ENCODE results near the gene PTPRM.
A peak's percentile ranks its signal among the peaks of the same experiment; 100 is the strongest.

Gene PTPRM

GRCh38 chr18:7615840-7616239, 48.7 kb downstream of the PTPRM start:
- no peak for DNase-seq (ENCODE audit: low read depth)
- no peak overlapping the region for H3K4me3 ChIP-seq (ENCODE audit: low read length)
- no peak for TF ChIP-seq CTCF (conservative IDR thresholded peaks at IDR 0.05; ENCODE audit: low read depth, low read length)

- no peak overlapping the region for H3K4me3 ChIP-seq (ENCODE audit: low read length)
- TF ChIP-seq CTCF (conservative IDR thresholded peaks at IDR 0.05; ENCODE audit: low read depth, low read length) = no peak
- DNase-seq (ENCODE audit: low read depth) = no peak
Observed at GRCh38 chr18:7616661-7617060, 49.5 kb downstream of the PTPRM start.

- peak; percentile 74 for DNase-seq (ENCODE audit: low read depth)
- peak overlapping the region; percentile 1 for H3K4me3 ChIP-seq (ENCODE audit: low read length)
- TF ChIP-seq CTCF (conservative IDR thresholded peaks at IDR 0.05; ENCODE audit: low read depth, low read length) = no peak
Observed at GRCh38 chr18:7617738-7618422, 50.8 kb downstream of the PTPRM start.

- TF ChIP-seq CTCF (conservative IDR thresholded peaks at IDR 0.05; ENCODE audit: low read depth, low read length) = no peak
- no peak for DNase-seq (ENCODE audit: low read depth)
- H3K4me3 ChIP-seq (ENCODE audit: low read length) = no peak overlapping the region
Observed at GRCh38 chr18:7618891-7619442, 51.9 kb downstream of the PTPRM start.

GRCh38 chr18:7619676-7620075, 52.6 kb downstream of the PTPRM start:
- H3K4me3 ChIP-seq (ENCODE audit: low read length) = no peak overlapping the region
- TF ChIP-seq CTCF (conservative IDR thresholded peaks at IDR 0.05; ENCODE audit: low read depth, low read length) = no peak
- DNase-seq (ENCODE audit: low read depth) = no peak

GRCh38 chr18:7622721-7623120, 55.6 kb downstream of the PTPRM start:
- no peak for TF ChIP-seq CTCF (conservative IDR thresholded peaks at IDR 0.05; ENCODE audit: low read depth, low read length)
- DNase-seq (ENCODE audit: low read depth) = no peak
- H3K4me3 ChIP-seq (ENCODE audit: low read length) = no peak overlapping the region

- no peak for DNase-seq (ENCODE audit: low read depth)
- TF ChIP-seq CTCF (conservative IDR thresholded peaks at IDR 0.05; ENCODE audit: low read depth, low read length) = no peak
- no peak overlapping the region for H3K4me3 ChIP-seq (ENCODE audit: low read length)
Observed at GRCh38 chr18:7623681-7624080, 56.6 kb downstream of the PTPRM start.
